NCI-H82 treated with DMSO at 0.1 percent for 48 hours (cell line): ENCODE measurements around the gene PRR23E.

Source experiments
- DNase-seq: peaks from one replicate; lab custom pipeline; 2025; ENCODE audit not compliant: unreplicated experiment; lab: John Stamatoyannopoulos, UW

Gene PRR23E

DNA sequence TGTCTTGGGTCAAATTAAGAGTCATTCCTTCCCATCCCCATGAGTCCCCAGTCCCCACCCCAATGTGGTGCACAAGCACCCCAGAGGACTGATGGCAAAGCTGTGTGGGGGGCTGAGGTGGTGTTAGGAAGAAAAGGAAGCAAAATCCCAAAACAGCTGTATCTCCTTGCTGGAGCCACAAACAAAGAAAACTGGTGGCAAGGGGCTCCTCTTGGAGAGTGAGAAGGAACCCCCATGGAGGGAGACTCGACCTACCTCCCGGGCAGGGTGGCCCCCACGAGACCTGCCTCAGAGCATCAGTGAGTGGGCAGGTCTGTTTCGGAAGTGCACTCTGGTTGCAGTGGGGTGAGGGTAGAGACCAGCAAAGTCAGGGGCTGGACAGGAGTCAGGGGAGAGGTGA, 29.2 kb downstream of the PRR23E start:
- no peak for DNase-seq

GRCh38 chr3:127222664-127223063, 29.7 kb downstream of the PRR23E start:
- DNase-seq = no peak

- DNase-seq = no peak
Observed at GRCh38 chr3:127224118-127224517, 31.2 kb downstream of the PRR23E start.

GRCh38 chr3:127226457-127226856, 33.5 kb downstream of the PRR23E start:
- no peak for DNase-seq

DNA sequence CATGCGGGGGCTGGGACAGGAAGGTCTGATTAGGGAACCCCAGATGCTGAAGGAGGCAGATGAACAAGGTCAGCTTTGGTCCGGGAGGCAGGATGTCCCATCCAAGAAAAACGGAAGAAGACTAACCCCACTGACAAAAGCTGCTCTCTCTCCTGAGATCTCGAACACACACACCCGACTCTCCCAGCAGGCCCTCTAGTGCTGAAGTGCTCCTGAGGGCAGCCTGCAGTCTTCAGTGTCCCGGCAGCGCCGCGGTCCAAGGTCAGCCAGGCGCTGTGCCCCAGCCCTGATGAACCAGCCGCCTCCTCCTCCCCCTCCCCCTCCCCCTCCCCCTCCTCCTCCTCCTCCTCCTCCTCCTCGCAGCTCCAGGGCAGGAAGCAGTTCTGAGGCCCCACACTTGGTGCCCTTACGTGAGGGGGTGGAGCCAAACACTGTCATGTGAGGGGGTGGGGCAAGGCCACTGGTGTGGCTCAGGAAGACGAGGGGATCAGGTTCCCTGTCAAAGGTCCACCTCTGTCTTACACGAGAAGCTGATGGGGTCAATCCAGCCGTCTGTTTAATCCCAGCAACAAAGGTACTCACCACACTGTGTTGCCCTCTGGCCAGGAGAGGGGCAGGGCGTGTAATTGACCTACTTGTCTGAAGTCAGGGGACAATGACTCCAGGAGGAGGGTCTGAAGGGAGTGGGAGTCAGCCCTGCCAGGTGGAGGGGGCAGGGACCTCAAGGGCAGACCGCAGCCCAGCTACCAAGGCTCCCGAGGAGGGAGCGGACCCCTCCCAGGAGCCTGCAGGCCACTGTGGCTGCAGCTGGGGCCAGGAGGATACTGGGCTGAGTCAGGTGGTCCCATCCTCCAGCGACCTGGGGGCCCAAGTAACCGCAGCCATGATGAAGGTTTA, 34.3 kb downstream of the PRR23E start:
- no peak for DNase-seq

- no peak for DNase-seq
Observed at GRCh38 chr3:127228866-127229265, 35.9 kb downstream of the PRR23E start.

DNA sequence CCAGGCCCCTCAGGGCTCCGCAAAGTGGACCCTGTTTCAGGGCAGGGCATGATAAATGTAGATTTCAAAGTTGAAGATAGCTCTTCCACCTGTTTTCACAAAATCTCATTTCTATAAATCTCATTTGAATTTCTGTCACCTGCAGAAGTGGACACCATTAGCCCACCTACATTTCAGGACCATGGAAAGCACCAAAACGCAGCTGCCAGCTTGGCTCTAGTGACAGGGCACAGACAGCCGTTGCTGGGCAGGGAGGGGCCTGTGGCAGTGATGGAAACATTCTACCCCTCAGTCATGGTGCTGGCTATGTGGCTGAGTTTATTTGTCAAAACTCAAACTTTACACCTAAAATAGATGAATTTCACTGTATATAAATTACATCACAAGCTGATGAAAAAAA, 40.4 kb downstream of the PRR23E start:
- no peak for DNase-seq

DNA sequence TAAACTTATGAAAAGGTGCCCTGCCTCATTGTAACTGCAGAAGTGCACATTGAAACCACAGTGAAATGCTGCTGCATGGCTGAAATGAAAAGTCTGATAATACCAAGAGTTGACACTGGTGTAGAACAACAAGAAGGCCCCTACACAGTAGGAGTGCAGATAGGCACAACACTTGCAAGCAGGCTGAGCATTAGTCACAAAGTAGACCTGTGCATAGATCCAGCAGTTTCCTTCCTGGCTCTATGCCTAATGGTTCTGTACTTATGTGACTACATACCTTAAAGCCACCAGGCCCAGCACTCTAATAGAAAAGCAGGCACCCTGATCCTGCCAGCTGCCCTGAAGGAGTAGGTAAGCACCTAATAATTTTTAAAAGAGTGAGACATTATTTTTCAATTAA, 41.8 kb downstream of the PRR23E start:
- DNase-seq = no peak

GRCh38 chr3:127235706-127236105, 42.8 kb downstream of the PRR23E start:
- DNase-seq = no peak

DNA sequence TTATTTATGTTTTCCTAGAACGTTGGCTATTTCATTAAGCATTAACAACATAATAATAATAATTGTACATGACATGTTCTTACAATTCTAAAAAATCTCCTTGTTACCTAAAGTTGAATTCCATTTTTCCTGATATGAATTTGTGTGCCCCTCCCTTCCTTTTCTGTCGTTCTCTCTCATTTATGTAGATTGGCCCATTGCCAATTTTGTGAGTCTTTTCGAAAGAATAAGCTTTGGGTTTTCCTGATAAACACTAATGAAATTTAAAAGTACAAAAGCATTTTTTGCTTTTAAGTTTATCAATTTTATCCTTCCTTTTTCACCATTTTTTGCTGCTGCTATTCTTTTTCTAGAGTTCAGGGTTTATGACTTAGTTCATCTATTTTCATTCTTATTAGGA, 44.9 kb downstream of the PRR23E start:
- DNase-seq = no peak

- DNase-seq = no peak
Observed at GRCh38 chr3:127238602-127239001, 45.7 kb downstream of the PRR23E start.

GRCh38 chr3:127247292-127247691, 54.4 kb downstream of the PRR23E start:
- no peak for DNase-seq
